ENCODE results near the gene MISP. TPM values are rescaled to one million over a fixed set of nuclear protein-coding genes. Genes with fewer than 3 reads are reported as not detected.
A peak's percentile ranks its signal among the peaks of the same experiment; 100 is the strongest.

MISP gene
- total and polyA plus RNA-seq, 2 of the 13 experiments (the other 11 are each of a cell fraction or from before 2014, with no cell fraction given), result 0.67 to 1.3 TPM

DNA sequence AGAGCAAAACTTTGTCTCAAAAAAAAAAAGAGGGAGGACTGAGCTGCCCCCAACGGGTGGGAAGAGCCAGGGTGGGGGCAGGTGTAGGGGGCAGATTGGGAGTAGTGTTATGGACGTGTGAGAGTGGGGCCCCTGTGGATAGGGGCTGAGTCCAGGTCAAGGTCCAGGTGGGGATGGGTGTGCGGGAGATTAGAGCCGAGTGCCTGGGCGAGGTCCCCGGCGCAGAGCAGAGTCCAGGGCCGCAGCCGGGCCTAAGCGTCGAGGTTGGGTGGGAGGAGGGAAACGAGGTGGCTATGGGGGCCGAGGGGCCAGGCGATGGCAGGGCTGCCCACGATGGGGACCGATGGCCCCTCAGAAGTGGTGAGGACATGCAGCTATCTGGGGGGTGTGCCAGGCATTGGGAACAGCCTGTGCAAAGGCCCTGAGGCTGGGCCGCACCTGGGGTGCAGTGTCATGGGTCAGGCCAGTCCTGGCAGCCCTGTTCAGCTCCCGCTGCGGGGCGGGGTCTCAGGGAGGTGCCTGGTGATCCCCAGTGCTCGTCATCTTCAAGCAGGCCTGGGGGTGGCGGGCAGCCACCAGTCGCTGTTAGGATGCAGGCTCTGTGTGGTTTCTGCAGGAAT lies 12.3 kb upstream of the MISP start (continued):
- TF ChIP-seq, protein P1, sequence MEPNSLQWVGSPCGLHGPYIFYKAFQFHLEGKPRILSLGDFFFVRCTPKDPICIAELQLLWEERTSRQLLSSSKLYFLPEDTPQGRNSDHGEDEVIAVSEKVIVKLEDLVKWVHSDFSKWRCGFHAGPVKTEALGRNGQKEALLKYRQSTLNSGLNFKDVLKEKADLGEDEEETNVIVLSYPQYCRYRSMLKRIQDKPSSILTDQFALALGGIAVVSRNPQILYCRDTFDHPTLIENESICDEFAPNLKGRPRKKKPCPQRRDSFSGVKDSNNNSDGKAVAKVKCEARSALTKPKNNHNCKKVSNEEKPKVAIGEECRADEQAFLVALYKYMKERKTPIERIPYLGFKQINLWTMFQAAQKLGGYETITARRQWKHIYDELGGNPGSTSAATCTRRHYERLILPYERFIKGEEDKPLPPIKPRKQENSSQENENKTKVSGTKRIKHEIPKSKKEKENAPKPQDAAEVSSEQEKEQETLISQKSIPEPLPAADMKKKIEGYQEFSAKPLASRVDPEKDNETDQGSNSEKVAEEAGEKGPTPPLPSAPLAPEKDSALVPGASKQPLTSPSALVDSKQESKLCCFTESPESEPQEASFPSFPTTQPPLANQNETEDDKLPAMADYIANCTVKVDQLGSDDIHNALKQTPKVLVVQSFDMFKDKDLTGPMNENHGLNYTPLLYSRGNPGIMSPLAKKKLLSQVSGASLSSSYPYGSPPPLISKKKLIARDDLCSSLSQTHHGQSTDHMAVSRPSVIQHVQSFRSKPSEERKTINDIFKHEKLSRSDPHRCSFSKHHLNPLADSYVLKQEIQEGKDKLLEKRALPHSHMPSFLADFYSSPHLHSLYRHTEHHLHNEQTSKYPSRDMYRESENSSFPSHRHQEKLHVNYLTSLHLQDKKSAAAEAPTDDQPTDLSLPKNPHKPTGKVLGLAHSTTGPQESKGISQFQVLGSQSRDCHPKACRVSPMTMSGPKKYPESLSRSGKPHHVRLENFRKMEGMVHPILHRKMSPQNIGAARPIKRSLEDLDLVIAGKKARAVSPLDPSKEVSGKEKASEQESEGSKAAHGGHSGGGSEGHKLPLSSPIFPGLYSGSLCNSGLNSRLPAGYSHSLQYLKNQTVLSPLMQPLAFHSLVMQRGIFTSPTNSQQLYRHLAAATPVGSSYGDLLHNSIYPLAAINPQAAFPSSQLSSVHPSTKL (CRISPR knock-in tag; IDR thresholded peaks at IDR 0.05), result peak; percentile 91
- no peak for TF ChIP-seq DR1 (CRISPR knock-in tag; IDR thresholded peaks at IDR 0.05)
- 0 out of 2 replicates have a peak, but pooled peaks have one; percentile 14 for TF ChIP-seq ZNF253 (CRISPR knock-in tag; IDR thresholded peaks at IDR 0.05; ENCODE audit: borderline replicate concordance)
- TF ChIP-seq, protein P2, sequence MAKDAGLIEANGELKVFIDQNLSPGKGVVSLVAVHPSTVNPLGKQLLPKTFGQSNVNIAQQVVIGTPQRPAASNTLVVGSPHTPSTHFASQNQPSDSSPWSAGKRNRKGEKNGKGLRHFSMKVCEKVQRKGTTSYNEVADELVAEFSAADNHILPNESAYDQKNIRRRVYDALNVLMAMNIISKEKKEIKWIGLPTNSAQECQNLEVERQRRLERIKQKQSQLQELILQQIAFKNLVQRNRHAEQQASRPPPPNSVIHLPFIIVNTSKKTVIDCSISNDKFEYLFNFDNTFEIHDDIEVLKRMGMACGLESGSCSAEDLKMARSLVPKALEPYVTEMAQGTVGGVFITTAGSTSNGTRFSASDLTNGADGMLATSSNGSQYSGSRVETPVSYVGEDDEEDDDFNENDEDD (CRISPR knock-in tag; IDR thresholded peaks at IDR 0.05; ENCODE audit: borderline replicate concordance), result peak; percentile 89
- TF ChIP-seq, protein P3, sequence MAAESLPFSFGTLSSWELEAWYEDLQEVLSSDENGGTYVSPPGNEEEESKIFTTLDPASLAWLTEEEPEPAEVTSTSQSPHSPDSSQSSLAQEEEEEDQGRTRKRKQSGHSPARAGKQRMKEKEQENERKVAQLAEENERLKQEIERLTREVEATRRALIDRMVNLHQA (CRISPR knock-in tag; IDR thresholded peaks at IDR 0.05), result no peak
- TF ChIP-seq ZNF274 (CRISPR knock-in tag; IDR thresholded peaks at IDR 0.05), result peak; percentile 48; the same call in 1 of the 2 replicates
- no peak for TF ChIP-seq PRMT3 (CRISPR knock-in tag; IDR thresholded peaks at IDR 0.05; ENCODE audit: borderline replicate concordance, low read depth)
- peak; percentile 23; the same call in 1 of the 2 replicates for TF ChIP-seq ZSCAN20 (CRISPR knock-in tag; IDR thresholded peaks at IDR 0.05; ENCODE audit: borderline replicate concordance)
- TF ChIP-seq HDAC2 (CRISPR knock-in tag; IDR thresholded peaks at IDR 0.05), result peak; percentile 94
- TF ChIP-seq MED1 (CRISPR knock-in tag; IDR thresholded peaks at IDR 0.05), result peak; percentile 90
- peak; percentile 45 for TF ChIP-seq HNRNPK (IDR thresholded peaks at IDR 0.05; ENCODE audit: low read depth, low read length, poor library complexity, severe bottlenecking)
- 0 out of 2 replicates have a peak, but pooled peaks have one; percentile 33 for TF ChIP-seq ZSCAN22 (CRISPR knock-in tag; IDR thresholded peaks at IDR 0.05)
- peak; percentile 82; the same call in 1 of the 2 replicates for TF ChIP-seq ERF (CRISPR knock-in tag; IDR thresholded peaks at IDR 0.05)
- peak; percentile 85; the same call in 1 of the 2 replicates for TF ChIP-seq ZNF788 (CRISPR knock-in tag; IDR thresholded peaks at IDR 0.05; ENCODE audit: borderline replicate concordance)
- TF ChIP-seq SOX13 (IDR thresholded peaks at IDR 0.05), result peak; percentile 66; the same call in 1 of the 2 replicates
- TF ChIP-seq SOX13 (CRISPR knock-in tag; conservative IDR thresholded peaks at IDR 0.05 in 1 of 2, IDR thresholded peaks at IDR 0.05 in 1 of 2), result peak in 1 of 2 experiments; percentile 87; a peak in 2 of 4 replicates
- TF ChIP-seq, protein P4, sequence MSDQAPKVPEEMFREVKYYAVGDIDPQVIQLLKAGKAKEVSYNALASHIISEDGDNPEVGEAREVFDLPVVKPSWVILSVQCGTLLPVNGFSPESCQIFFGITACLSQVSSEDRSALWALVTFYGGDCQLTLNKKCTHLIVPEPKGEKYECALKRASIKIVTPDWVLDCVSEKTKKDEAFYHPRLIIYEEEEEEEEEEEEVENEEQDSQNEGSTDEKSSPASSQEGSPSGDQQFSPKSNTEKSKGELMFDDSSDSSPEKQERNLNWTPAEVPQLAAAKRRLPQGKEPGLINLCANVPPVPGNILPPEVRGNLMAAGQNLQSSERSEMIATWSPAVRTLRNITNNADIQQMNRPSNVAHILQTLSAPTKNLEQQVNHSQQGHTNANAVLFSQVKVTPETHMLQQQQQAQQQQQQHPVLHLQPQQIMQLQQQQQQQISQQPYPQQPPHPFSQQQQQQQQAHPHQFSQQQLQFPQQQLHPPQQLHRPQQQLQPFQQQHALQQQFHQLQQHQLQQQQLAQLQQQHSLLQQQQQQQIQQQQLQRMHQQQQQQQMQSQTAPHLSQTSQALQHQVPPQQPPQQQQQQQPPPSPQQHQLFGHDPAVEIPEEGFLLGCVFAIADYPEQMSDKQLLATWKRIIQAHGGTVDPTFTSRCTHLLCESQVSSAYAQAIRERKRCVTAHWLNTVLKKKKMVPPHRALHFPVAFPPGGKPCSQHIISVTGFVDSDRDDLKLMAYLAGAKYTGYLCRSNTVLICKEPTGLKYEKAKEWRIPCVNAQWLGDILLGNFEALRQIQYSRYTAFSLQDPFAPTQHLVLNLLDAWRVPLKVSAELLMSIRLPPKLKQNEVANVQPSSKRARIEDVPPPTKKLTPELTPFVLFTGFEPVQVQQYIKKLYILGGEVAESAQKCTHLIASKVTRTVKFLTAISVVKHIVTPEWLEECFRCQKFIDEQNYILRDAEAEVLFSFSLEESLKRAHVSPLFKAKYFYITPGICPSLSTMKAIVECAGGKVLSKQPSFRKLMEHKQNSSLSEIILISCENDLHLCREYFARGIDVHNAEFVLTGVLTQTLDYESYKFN (CRISPR knock-in tag; conservative IDR thresholded peaks at IDR 0.05), result peak; percentile 100
- no peak for TF ChIP-seq ZNF773 (CRISPR knock-in tag; IDR thresholded peaks at IDR 0.05; ENCODE audit: borderline replicate concordance)

All from HepG2 (cell line).